GM21390 (cell line): Measurements from ENCODE around the gene CDYL.
"Not testable (repeated sequence)": the region's sequence is repeated elsewhere in the genome, so short reads cannot be mapped to it uniquely, and the experiment has no call there.

Experiments
- ATAC-seq: cut with Tn5 transposase; IDR thresholded peaks from one replicate; pipeline ENCODE4 v1.9.1; 2021; ENCODE audit not compliant: unreplicated experiment

Gene CDYL

GRCh38 chr6:4840169-4840568, 64.0 kb downstream of the CDYL start:
- no peak for ATAC-seq

GRCh38 chr6:4844108-4844507, 67.9 kb downstream of the CDYL start:
- ATAC-seq: no peak

DNA sequence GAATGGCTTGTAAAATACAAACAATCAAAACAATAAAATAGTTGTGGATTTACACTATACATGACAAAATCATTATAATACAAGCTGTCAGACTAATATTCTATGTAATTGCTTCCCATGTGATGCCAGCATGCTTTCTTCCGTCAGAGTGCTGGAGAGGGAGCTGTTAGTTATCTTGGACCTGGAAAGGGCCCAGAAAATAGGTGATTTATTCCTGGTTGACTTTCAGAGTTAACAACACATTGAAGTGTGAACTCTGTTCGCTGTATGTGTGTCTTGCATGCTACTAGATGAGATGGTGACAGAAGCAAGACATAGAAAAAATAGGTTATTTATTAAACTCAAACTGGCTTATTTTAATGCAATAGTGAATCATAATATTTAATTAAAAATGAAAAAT, 70.2 kb downstream of the CDYL start:
- ATAC-seq: no peak

DNA sequence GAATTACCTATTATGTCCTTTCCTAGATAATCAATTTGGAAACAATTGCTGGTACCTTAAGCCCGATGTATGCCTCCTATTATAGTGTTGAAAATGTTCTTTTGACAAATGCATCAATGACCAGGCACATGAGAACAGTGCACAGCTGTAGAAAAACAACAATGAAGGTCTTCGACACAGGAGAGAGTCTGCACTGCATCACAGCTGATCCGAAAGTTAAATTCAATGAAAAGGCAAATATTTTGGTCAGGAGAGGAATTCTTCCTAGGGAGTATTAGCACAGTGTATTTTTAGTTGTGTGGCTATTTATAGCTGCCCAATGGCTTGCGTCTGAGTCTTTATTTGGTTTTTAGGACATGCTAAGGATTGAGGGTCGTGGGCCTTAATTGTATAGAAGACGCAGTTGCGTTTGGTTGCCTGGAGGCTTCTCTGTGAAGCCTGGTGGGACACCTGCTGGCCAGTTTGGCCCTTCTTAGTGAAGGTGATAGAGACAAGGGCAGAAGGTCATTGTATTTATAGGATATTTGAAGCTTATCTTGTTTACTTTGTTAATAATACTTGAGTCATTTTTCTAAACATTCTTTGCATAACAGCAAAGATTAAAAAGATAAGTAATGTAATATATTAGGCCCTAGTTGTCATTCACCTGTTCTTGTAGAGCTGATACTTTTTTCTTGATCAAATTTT, 72.3 kb downstream of the CDYL start:
- ATAC-seq: no peak

DNA sequence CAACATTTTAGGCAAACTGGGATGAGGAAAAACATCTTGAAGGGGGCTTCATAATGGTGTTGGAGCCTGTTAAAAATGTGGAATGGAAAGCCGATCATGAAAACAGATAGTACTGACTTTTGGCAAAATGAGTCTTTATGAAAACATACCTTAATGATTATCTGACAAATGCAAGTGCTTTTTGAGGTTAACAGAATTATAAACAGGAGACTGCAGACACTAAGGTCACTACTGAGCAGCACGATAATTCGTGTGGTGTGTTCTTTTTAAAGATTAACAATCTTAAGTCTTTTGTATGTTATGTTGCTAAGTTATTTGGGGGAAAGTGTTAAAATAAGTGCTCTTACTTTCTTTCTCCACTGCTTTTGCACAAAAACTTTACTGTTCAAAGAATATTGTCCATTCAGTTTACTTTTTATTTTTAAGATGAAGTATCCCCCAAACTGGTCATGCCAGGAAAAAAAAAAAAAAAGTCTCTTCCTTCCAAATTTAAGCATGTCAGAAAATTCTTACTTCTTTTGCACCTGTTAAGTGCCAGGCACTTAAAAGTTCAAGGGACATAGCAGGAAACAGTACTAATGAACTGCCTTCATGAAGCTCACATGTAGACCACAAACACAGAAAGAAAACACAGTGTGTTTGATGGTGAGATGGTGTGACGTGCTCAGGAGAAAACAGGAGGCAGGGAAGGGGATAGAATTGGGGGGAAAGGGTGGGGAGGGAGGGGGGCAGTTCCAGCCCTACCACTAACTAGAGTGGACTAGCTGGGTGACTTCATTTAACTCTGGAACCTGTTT, 73.2 kb downstream of the CDYL start:
- no peak for ATAC-seq

DNA sequence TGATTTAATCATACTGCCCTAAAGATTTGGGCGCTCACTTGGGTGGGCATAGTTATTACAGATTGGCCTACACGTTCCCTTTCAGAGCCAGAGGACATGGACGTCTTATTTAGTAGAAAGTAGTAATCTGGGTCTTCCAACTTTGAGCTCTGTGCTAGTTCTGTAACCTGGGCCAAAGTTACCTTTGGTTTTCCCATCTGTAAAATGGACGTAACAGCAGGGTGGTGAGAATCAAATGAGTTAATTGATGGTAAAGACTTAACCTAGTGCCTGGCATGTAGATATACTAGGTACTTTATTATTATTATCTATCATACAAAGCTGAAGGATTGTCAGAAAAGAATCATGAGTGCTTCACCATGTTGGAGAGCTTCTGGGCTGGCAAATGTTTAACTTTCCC, 74.8 kb downstream of the CDYL start:
- no peak for ATAC-seq

GRCh38 chr6:4852186-4852585, 76.0 kb downstream of the CDYL start:
- ATAC-seq: not testable (repeated sequence)

DNA sequence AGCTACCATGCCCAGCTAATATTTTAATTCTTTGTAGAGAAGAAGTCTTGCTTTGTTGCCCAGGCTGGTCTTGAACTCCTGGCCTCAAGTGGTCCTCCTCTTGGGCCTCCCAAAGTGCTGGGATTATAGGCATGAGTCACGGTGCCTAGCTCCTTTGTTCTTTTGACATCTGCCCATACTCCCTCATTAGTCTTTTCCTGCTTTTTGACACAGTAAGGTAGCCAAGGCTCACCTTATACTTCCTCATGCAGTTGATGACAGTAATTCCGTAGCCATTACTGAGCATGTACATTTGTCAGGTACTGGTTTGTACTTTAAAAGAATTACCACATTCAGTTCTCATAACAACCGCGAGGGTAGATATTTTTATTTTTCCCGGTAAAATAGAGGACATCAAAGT, 76.7 kb downstream of the CDYL start:
- no peak for ATAC-seq

DNA sequence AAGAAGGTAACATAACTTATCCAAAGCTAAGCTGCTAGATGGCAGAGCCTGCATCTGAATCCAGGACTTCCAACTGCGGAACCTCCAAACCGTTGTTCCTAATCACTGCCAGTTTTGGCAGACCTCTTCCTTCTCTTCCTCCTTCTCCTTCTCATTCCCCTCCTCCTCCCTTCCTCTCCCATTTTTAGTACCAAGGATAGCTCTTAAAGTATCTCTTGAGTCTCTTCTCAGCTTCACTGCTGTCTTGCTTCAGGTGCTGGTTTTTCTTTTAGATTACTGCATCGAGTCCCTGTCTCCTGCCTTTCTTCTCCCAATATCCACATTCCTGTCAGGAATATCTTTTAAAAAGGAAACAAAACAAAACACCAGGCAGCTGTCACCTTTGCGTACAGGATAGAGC, 77.1 kb downstream of the CDYL start:
- ATAC-seq: no peak

GRCh38 chr6:4853782-4854511, 77.7 kb downstream of the CDYL start:
- no peak for ATAC-seq

DNA sequence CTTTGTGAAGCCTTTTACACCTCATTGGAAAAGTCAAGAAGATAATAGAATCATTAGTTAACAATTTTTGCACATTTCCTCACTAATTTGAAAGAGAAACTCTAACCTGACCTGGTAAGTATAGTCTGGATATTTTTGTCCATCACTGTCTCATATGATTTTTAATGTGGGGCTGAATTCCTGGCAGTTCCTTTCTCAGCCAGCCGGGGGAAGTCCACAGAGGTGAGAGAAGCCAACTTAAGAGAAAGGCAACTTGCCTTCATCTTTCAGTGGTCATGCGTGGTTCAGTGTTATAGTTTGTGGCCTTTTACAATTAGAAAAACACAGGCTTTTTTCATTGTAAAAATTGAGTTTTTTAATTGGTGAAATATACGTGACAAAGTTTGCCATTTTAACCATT, 80.6 kb downstream of the CDYL start:
- ATAC-seq: no peak

GRCh38 chr6:4858194-4859015, 82.2 kb downstream of the CDYL start:
- ATAC-seq: no peak

DNA sequence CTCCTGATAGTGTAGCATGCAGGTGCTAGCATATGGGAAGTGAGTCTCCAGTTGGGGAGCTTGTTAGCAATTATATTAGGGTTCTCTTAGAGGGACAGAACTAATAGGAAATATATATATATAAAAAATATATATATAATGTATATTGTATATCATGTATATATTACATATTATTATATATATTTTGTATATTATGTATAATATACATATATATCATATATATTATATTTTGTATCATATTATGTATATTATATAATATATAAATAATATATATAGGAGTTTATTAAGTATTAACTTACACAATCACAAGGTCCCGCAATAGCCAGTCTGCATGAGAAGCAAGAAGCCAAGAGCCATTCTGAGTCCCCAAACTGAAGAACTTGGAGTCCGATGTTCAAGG, 84.2 kb downstream of the CDYL start:
- ATAC-seq: no peak

- no peak for ATAC-seq
These were observed 85.4 kb downstream of the CDYL start for GRCh38 chr6:4861564-4861963.

DNA sequence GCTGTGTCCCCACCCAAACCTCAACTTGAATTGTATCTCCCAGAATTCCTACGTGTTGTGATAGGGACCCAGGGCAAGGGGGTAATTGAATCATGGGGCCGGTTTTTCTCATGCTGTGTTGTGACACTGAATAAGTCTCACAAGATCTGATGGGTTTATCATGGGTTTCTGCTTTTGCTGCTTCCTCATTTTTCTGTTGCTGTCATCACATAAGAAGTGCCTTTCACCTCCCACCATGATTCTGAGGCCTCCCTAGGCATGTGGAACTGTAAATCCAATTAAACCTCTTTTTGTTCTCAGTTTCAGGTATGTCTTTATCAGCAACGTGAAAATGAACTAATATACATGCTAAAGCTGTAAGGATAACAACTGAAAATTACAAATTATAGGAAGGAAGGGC, 88.3 kb downstream of the CDYL start:
- ATAC-seq: no peak

DNA sequence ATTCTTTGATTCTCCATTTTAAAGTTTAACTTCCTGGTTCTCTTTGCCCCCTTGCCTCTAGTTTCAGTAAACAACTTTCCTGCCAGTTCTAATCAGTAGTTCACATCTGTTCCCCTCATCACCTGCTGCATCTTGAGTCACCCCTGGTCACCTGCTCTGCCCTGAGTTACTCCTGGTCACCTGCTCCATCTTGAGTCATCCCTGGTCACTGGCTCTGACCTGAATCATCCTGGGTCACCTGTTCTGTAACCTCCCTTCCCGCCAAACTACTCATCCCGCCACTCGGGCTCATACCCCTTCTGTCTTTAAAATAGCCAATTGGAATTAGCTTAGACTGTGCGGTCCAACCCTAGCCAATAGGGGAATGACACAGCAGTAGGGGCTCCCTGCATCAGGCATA, 88.8 kb downstream of the CDYL start:
- ATAC-seq: not testable (repeated sequence)

GRCh38 chr6:4870821-4871494, 94.8 kb downstream of the CDYL start:
- ATAC-seq: no peak

- ATAC-seq: no peak
These were observed 95.6 kb downstream of the CDYL start for GRCh38 chr6:4871825-4872224.

GRCh38 chr6:4872841-4873240, 96.6 kb downstream of the CDYL start:
- no peak for ATAC-seq

DNA sequence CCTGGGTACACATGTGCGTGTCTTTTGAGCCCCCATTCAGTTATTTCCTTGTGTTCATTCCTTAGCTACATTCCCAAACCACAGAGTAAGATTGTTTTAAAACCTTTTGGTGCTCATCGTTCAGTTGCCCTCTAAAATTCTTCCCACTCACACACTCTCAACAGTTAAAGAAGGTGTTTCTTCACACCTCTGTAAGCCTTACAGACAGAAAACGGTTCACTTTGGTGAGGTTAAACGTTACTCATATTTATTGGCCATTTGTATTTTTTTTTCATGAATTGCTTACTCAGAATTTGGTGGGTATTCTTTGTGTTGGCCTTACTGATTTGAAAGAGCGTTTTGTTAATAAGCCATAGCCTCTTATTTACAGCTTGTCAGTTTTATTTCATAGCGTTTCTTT, 97.7 kb downstream of the CDYL start:
- no peak for ATAC-seq
